ENCODE measurements around the gene SPRYD3.

The SPRYD3 gene

DNA sequence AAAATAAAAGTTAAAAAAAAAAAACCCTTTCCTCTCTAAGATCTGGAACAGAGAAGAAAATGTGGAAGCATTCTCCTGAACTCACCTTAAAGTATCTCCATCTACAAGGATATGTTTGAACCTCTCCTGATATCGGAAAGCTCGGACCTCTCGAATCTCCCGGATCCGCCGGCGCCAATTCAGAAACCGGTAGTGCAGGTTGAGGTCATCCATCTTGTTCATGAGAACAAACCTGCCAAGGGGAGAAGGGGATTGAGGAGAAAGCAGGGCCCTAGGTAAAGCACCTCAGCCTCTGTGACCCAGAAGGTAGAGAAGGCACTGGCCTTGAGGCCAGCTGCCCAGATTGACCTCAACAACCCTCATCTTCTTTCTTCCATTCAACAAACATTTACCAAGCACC, 2.2 kb downstream of the SPRYD3 start:
- intact Hi-C loops (cut with DNase I; ENCODE audit: low total_unique reads), result loop anchor here (5.0 kb wide), 1 partner anchor 80 kb away; no protein-coding TSS in a partner anchor
- no peak for TF ChIP-seq CTCF (IDR thresholded peaks at IDR 0.05)
- peak in 1 of 2 donors; percentile 29 for DNase-seq
- Histone ChIP-seq H3K4me1 (peaks cover 6 to 72% (median 54%) of the 10 kb centered on the region in 4 donors), H3K9me3 (no peaks in the 10 kb centered on the region), H3K27me3 (no peaks in the 10 kb centered on the region), H3K27ac (peak overlapping the region; percentile 94 to 99), H3K36me3 (peaks cover 28 to 40% (median 34%) of the 10 kb centered on the region in 3 donors), H3K4me3 (no peak overlapping the region)

- peaks cover 9 to 78% (median 58%) of the 10 kb centered on the region in 4 donors for H3K4me1 ChIP-seq
- DNase-seq, result peak in 1 of 2 donors; percentile 43
These were observed 2.7 kb downstream of the SPRYD3 start for GRCh38 chr12:53076461-53076860.

DNA sequence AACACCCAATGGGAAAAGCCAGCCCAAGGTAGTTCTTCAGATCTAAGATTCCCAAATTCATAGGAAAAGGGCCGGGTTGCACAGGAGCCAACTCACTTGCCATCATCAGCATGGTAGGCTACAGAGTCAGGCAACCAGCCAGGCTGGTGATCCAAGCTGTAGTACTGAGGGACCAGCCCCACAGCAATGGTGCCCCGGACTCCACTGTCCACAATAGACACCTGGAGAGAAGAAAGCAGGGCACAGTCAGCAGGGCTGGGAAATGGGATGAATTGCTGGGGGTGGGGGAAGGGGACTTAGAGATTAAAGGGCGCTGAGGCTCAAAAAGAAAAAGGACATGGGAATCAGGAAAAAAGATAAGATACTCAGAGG, 4.2 kb downstream of the SPRYD3 start:
- TF ChIP-seq CTCF (IDR thresholded peaks at IDR 0.05), result no peak
- Histone ChIP-seq H3K4me1 (peaks cover 15 to 83% (median 65%) of the 10 kb centered on the region in 4 donors), H3K9me3 (no peaks in the 10 kb centered on the region), H3K27me3 (no peaks in the 10 kb centered on the region), H3K4me3 (no peak overlapping the region), H3K27ac (peak overlapping the region; percentile 54 to 99), H3K36me3 (peaks cover 28 to 54% (median 34%) of the 10 kb centered on the region in 3 donors)
- intact Hi-C loops (cut with DNase I; ENCODE audit: low total_unique reads), result loop anchor here (5.0 kb wide), 1 partner anchor 82 kb away; no protein-coding TSS in a partner anchor
- DNase-seq, result peak in 1 of 2 donors; percentile 57

More at GRCh38 chr12:53076461-53076860, 2.7 kb downstream of the SPRYD3 start:
- Histone ChIP-seq H3K27ac (peak overlapping the region; percentile 54 to 99), H3K4me3 (no peak overlapping the region), H3K36me3 (peaks cover 28 to 40% (median 34%) of the 10 kb centered on the region in 3 donors), H3K9me3 (no peaks in the 10 kb centered on the region), H3K27me3 (no peaks in the 10 kb centered on the region)
- intact Hi-C loops (cut with DNase I; ENCODE audit: low total_unique reads), result loop anchor here (5.0 kb wide), 1 partner anchor 81 kb away; no protein-coding TSS in a partner anchor
- TF ChIP-seq CTCF (IDR thresholded peaks at IDR 0.05), result no peak

DNA sequence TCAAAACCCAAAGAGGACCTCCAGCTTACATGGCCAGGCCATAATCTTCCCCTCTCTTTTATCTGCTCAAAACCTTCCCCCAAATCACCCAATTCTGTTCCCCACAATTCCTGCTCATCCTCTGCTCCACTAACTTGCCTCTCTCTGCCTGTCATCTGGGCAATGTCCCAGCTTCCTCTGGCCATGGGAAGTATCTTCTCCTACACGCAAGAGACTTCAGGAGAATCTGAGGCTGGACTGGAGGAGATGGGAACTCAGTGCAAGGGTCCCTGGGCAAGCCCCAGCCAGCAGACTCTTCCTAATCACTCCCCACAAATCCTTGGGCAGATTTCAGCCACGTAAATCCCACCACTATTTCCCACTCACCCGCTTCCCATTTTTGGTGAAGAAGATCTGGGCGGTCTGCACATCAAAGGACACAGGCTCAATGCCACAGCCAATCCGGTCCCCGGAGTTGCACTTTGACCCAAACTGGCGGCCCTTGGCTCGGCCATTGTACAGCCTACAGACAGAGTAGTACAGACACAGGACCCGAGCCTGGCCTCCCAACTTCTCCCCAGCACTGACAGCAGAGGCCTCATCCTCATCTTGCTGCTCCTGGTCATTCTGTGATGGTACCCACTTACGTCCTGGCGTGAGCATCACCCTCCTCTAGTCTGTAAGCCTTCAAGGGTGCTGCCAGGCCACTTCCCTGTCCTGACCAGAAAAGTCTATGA, 4.7 kb downstream of the SPRYD3 start:
- peaks cover 28 to 59% (median 34%) of the 10 kb centered on the region in 3 donors for H3K36me3 ChIP-seq
- peak overlapping the region; percentile 54 to 99 for H3K27ac ChIP-seq
- no peaks in the 10 kb centered on the region for H3K27me3 ChIP-seq
- TF ChIP-seq CTCF (IDR thresholded peaks at IDR 0.05), result no peak
- DNase-seq, result peak in 1 of 2 donors; percentile 65
- no peaks in the 10 kb centered on the region for H3K9me3 ChIP-seq
- H3K4me3 ChIP-seq, result no peak overlapping the region
- intact Hi-C loops (cut with DNase I; ENCODE audit: low total_unique reads), result no loop called here
- peaks cover 15 to 86% (median 67%) of the 10 kb centered on the region in 4 donors for H3K4me1 ChIP-seq

DNA sequence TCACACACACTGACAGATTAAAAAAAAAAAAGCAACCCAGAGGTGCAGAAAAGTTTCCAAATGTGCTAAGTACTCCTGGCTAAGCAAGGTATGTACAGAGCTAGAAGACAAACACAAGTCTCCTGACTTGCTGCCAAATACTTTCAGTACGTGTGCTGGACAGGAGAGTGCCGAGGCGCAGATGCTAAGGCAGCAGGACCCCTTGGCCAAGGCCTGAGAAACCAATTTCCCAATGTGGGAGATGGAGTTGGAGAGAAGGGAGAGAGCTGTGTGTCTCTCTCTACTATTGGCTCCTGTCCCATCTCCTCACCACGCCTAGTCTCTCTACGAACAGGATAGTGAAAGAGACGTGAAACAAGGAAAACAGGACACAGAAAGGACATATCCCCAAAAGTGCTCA, 5.3 kb downstream of the SPRYD3 start:
- intact Hi-C loops (cut with DNase I; ENCODE audit: low total_unique reads), result no loop called here
- H3K36me3 ChIP-seq, result peaks cover 28 to 64% (median 34%) of the 10 kb centered on the region in 3 donors
- no peak for TF ChIP-seq CTCF (IDR thresholded peaks at IDR 0.05)
- H3K9me3 ChIP-seq, result no peaks in the 10 kb centered on the region
- peak; percentile 53 to 64 for DNase-seq
- H3K4me1 ChIP-seq, result peaks cover 15 to 91% (median 73%) of the 10 kb centered on the region in 4 donors
- H3K4me3 ChIP-seq, result no peak overlapping the region
- peak overlapping the region; percentile 54 to 99 for H3K27ac ChIP-seq
- no peaks in the 10 kb centered on the region for H3K27me3 ChIP-seq

All from tibial artery (tissue), 4 donors.